Uterus (tissue), 4 donors: ENCODE measurements around the gene HGS. TPM values are rescaled to one million over a fixed set of nuclear protein-coding genes. Genes with fewer than 3 reads are reported as not detected.

Experiments used
- DNase-seq, 2 donors: peaks; one replicate each; pipeline ENCODE4 v3.0.0-alpha.2; 2019 to 2020
- H3K27ac ChIP-seq, 2 donors: fragments of 200-600 bp; sonication (generic); 1 replicate in 1 of 2; 2 replicates in 1 of 2; pipeline ENCODE4 v1.5.1; 2016 to 2018
- H3K27me3 ChIP-seq, 2 donors: fragments of 200-600 bp; sonication (generic); one replicate each; pipeline ENCODE4 v1.5.1; 2018 to 2019; ENCODE audit warnings: control low read depth in 1 of 2
- H3K36me3 ChIP-seq, 2 donors: fragments of 200-600 bp; sonication (generic); one replicate each; pipeline ENCODE4 v1.5.1; 2019; ENCODE audit warnings: control low read depth in 1 of 2
- H3K4me1 ChIP-seq, 2 donors: fragments of 200-600 bp; sonication (generic); one replicate each; pipeline ENCODE4 v1.5.1; 2018 to 2019; ENCODE audit warnings: control low read depth in 1 of 2
- H3K4me3 ChIP-seq, 2 donors: fragments of 200-600 bp; sonication (generic); 1 replicate in 1 of 2; 2 replicates in 1 of 2; pipeline ENCODE4 v1.5.1; 2018 to 2019; ENCODE audit warnings: mild to moderate bottlenecking in 1 of 2
- H3K9me3 ChIP-seq, 2 donors: fragments of 200-600 bp; sonication (generic); one replicate each; pipeline ENCODE4 v1.5.1; 2019; ENCODE audit warnings: control low read depth in 1 of 2
- CTCF ChIP-seq, 4 experiments: fragments of 200-600 bp in 2 of 4; fragments of 450-650 bp in 2 of 4; sonication (generic) in 2 of 4; IDR thresholded peaks; one replicate each; pipeline ENCODE4 v1.5.1; 2016 to 2019; ENCODE audit warnings: antibody characterized with exemption in 4 of 4, mild to moderate bottlenecking in 2 of 4, moderate library complexity in 1 of 4
- POLR2A ChIP-seq, 2 donors: fragments of 450-650 bp; IDR thresholded peaks; one replicate each; pipeline ENCODE4 v1.6.1; 2016; ENCODE audit warnings: antibody characterized with exemption in 2 of 2, mild to moderate bottlenecking in 1 of 2, moderate library complexity in 1 of 2
- intact Hi-C: fragments of 100-400 bp; cut with DNase I; formaldehyde crosslinking; loops from one replicate; pipeline ENCODE4 v1.15.1; 2023; ENCODE audit warnings: low total_unique reads
- total RNA-seq, 4 donors: library from RNA; depleted of rRNA in 3 of 4; stranded (reverse); fragments of >200 nt in 3 of 4; gene quantifications; one replicate each; pipeline versions ENCODE4 v1.1.0 to v1.2.4, GENCODE V29; 2014 to 2023
- donor health status: DM: yes; HTN: yes; CAD: no.

HGS gene
- total RNA-seq, 4 donors from 2014 or later = 21.0 to 121 (median 72.5) TPM

- H3K4me3 ChIP-seq = no peak overlapping the region
- no peaks in the 10 kb centered on the region for H3K9me3 ChIP-seq
- no peaks in the 10 kb centered on the region for H3K27me3 ChIP-seq
- TF ChIP-seq CTCF (IDR thresholded peaks at IDR 0.05) (no peak), POLR2A (IDR thresholded peaks at IDR 0.05) (no peak)
- no peaks in the 10 kb centered on the region for H3K4me1 ChIP-seq
- DNase-seq = no peak
- H3K27ac ChIP-seq = no peak overlapping the region
- intact Hi-C loops = no loop called here
- H3K36me3 ChIP-seq = no peaks in the 10 kb centered on the region
These were observed 11.4 kb downstream of the HGS start for GRCh38 chr17:81695211-81695610.

DNA sequence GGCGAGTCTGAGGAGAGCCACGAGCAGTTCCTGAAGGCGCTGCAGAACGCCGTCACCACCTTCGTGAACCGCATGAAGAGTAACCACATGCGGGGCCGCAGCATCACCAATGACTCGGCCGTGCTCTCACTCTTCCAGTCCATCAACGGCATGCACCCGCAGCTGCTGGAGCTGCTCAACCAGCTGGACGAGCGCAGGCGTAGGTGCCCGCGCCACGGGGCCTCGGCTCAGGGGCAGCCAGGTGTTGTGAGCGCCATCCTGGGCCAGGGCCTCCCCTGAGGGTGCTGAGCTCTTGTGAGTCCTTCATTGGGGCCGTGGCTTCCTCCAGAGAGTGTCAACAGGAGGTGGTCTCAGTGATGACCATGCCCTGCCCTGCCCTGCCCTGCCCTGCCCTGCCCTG lies 12.0 kb downstream of the HGS start:
- peaks cover 0 to under 1% of the 10 kb centered on the region in 2 donors for H3K4me1 ChIP-seq
- no peak for DNase-seq
- H3K9me3 ChIP-seq = no peaks in the 10 kb centered on the region
- TF ChIP-seq POLR2A (IDR thresholded peaks at IDR 0.05) (no peak), CTCF (IDR thresholded peaks at IDR 0.05) (no peak)
- no peaks in the 10 kb centered on the region for H3K36me3 ChIP-seq
- no peak overlapping the region for H3K27ac ChIP-seq
- H3K4me3 ChIP-seq = no peak overlapping the region
- no peaks in the 10 kb centered on the region for H3K27me3 ChIP-seq
- intact Hi-C loops = no loop called here

DNA sequence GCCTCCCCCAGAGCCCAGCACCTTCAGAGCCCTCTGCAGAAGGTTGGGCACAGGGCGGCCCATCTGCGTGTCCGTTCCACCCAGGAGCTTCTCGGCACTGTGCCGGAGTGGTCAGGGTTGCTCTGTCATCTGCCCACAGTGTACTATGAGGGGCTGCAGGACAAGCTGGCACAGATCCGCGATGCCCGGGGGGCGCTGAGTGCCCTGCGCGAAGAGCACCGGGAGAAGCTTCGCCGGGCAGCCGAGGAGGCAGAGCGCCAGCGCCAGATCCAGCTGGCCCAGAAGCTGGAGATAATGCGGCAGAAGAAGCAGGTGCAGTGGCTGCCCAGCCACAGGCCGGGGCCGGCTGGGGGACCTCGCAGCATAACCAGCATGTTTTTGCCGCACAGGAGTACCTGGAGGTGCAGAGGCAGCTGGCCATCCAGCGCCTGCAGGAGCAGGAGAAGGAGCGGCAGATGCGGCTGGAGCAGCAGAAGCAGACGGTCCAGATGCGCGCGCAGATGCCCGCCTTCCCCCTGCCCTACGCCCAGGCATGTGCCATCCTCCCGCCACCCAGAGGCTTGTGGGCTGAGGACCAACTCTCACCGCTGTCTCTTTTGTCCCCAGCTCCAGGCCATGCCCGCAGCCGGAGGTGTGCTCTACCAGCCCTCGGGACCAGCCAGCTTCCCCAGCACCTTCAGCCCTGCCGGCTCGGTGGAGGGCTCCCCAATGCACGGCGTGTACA lies 12.6 kb downstream of the HGS start:
- Histone ChIP-seq H3K27ac (no peak overlapping the region), H3K9me3 (no peaks in the 10 kb centered on the region), H3K27me3 (no peaks in the 10 kb centered on the region), H3K4me1 (peaks cover 0 to 6% of the 10 kb centered on the region in 2 donors), H3K36me3 (no peaks in the 10 kb centered on the region), H3K4me3 (no peak overlapping the region)
- intact Hi-C loops = no loop called here
- TF ChIP-seq POLR2A (IDR thresholded peaks at IDR 0.05) (no peak), CTCF (IDR thresholded peaks at IDR 0.05) (no peak)
- DNase-seq = no peak

- Histone ChIP-seq H3K27me3 (no peaks in the 10 kb centered on the region), H3K4me1 (peaks cover 0 to 12% of the 10 kb centered on the region in 2 donors), H3K27ac (no peak overlapping the region), H3K36me3 (no peaks in the 10 kb centered on the region), H3K4me3 (no peak overlapping the region), H3K9me3 (no peaks in the 10 kb centered on the region)
- no peak for DNase-seq
- intact Hi-C loops = no loop called here
- TF ChIP-seq POLR2A (IDR thresholded peaks at IDR 0.05) = no peak
- no peak for TF ChIP-seq CTCF (IDR thresholded peaks at IDR 0.05)
These were observed 13.6 kb downstream of the HGS start for GRCh38 chr17:81697261-81698044.
